SK-N-SH treated with all-trans-retinoic acid at 6 μM for 48 hours (cell line): ENCODE results near the gene C19orf67.

Experiments used
- ATAC-seq: fragments of 200-7000 bp; cut with Tn5 transposase; 3 replicates; pipeline ENCODE4 v1.9.1; 2020; ENCODE audit warnings: mild to moderate bottlenecking, moderate library complexity
- ARNTL ChIP-seq: fragments of 450-650 bp; formaldehyde crosslinking; IDR thresholded peaks from 2 replicates; pipeline ENCODE4 v1.5.0; 2020; ENCODE audit warnings: low read depth, mild to moderate bottlenecking, moderate library complexity, borderline replicate concordance
- BACH2 ChIP-seq: fragments of 250-450 bp; sonication (Bioruptor Pico); IDR thresholded peaks from 2 replicates; pipeline ENCODE4 v1.9.0; 2021; ENCODE audit warnings: mild to moderate bottlenecking, borderline replicate concordance
- GLIS3 ChIP-seq: fragments of 250-450 bp; sonication (Bioruptor Pico); IDR thresholded peaks from 2 replicates; pipeline ENCODE4 v1.5.0; 2020; ENCODE audit warnings: mild to moderate bottlenecking, moderate library complexity
- ISL1 ChIP-seq: fragments of 250-450 bp; sonication (Bioruptor Pico); IDR thresholded peaks from 2 replicates; pipeline ENCODE4 v2.1.2; 2022; ENCODE audit warnings: mild to moderate bottlenecking, moderate library complexity
- RARB ChIP-seq: fragments of 250-450 bp; sonication (Bioruptor Pico); IDR thresholded peaks from 2 replicates; pipeline ENCODE4 v1.8.0; 2021; ENCODE audit warnings: mild to moderate bottlenecking, moderate library complexity
- TCF4 ChIP-seq: fragments of 250-450 bp; sonication (Bioruptor Pico); IDR thresholded peaks from 2 replicates; pipeline ENCODE4 v1.8.0; 2021; ENCODE audit warnings: mild to moderate bottlenecking, moderate library complexity, borderline replicate concordance
- ZC3H10 ChIP-seq: fragments of 250-450 bp; sonication (Bioruptor Pico); IDR thresholded peaks from 2 replicates; pipeline ENCODE4 v1.5.1; 2021; ENCODE audit warnings: mild to moderate bottlenecking, moderate library complexity
- ZFP3 ChIP-seq: fragments of 250-450 bp; sonication (Bioruptor Pico); IDR thresholded peaks from 2 replicates; pipeline ENCODE4 v1.5.0; 2020; ENCODE audit warnings: mild to moderate bottlenecking, moderate library complexity
- ZNF565 ChIP-seq: fragments of 450-650 bp; formaldehyde crosslinking; conservative IDR thresholded peaks from 2 replicates; pipeline ENCODE4 v1.5.0; 2020; ENCODE audit warnings: low read depth, mild to moderate bottlenecking, moderate library complexity
- ZNF70 ChIP-seq: fragments of 450-650 bp; formaldehyde crosslinking; IDR thresholded peaks from 2 replicates; pipeline ENCODE4 v1.5.0; 2020; ENCODE audit warnings: mild to moderate bottlenecking, moderate library complexity
- ZNF8 ChIP-seq: fragments of 450-650 bp; formaldehyde crosslinking; IDR thresholded peaks from 2 replicates; pipeline ENCODE4 v1.5.0; 2020; ENCODE audit warnings: mild to moderate bottlenecking, moderate library complexity
- TF ChIP-seq, protein P1 (sequence below): fragments of 250-450 bp; sonication (Bioruptor Pico); IDR thresholded peaks from 2 replicates; pipeline ENCODE4 v1.8.0; 2021; ENCODE audit warnings: low read depth, mild to moderate bottlenecking, moderate library complexity, borderline replicate concordance
- TF ChIP-seq, protein P2 (sequence below): fragments of 250-450 bp; sonication (Bioruptor Pico); IDR thresholded peaks from 2 replicates; pipeline ENCODE4 v1.5.0; 2020; ENCODE audit warnings: mild to moderate bottlenecking, moderate library complexity
- TF ChIP-seq, protein P3 (sequence below): fragments of 250-450 bp; sonication (Bioruptor Pico); IDR thresholded peaks from 2 replicates; pipeline ENCODE4 v1.8.0; 2020; ENCODE audit warnings: mild to moderate bottlenecking, moderate library complexity, borderline replicate concordance
- TF ChIP-seq, protein P4 (sequence below): fragments of 250-450 bp; sonication (Bioruptor Pico); IDR thresholded peaks from 2 replicates; pipeline ENCODE4 v1.5.1; 2021; ENCODE audit warnings: mild to moderate bottlenecking, moderate library complexity

C19orf67 gene

DNA sequence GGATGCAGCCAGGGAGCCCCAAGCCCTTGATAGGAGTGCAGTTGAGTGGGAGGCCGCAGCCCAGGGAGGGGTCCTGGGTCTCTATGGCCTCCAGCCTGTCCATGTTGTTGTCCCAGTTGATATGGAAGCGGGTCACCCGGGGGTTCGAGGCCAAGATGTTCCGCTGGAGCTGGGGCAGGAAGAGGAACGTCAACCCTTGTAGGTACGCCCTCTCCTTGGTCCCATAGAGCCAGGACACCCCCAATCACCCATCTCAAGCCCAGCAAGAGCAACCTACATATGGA lies 34.9 kb upstream of the C19orf67 start:
- ATAC-seq: no peak
- TF ChIP-seq ISL1 (CRISPR knock-in tag): no peak
- no peak for TF ChIP-seq TCF4 (CRISPR knock-in tag)
- TF ChIP-seq, protein P1, sequence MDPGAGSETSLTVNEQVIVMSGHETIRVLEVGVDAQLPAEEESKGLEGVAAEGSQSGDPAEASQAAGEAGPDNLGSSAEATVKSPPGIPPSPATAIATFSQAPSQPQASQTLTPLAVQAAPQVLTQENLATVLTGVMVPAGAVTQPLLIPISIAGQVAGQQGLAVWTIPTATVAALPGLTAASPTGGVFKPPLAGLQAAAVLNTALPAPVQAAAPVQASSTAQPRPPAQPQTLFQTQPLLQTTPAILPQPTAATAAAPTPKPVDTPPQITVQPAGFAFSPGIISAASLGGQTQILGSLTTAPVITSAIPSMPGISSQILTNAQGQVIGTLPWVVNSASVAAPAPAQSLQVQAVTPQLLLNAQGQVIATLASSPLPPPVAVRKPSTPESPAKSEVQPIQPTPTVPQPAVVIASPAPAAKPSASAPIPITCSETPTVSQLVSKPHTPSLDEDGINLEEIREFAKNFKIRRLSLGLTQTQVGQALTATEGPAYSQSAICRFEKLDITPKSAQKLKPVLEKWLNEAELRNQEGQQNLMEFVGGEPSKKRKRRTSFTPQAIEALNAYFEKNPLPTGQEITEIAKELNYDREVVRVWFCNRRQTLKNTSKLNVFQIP: no peak
- no peak for TF ChIP-seq ZFP3 (CRISPR knock-in tag)
- TF ChIP-seq ARNTL (CRISPR knock-in tag): no peak
- TF ChIP-seq, protein P2, sequence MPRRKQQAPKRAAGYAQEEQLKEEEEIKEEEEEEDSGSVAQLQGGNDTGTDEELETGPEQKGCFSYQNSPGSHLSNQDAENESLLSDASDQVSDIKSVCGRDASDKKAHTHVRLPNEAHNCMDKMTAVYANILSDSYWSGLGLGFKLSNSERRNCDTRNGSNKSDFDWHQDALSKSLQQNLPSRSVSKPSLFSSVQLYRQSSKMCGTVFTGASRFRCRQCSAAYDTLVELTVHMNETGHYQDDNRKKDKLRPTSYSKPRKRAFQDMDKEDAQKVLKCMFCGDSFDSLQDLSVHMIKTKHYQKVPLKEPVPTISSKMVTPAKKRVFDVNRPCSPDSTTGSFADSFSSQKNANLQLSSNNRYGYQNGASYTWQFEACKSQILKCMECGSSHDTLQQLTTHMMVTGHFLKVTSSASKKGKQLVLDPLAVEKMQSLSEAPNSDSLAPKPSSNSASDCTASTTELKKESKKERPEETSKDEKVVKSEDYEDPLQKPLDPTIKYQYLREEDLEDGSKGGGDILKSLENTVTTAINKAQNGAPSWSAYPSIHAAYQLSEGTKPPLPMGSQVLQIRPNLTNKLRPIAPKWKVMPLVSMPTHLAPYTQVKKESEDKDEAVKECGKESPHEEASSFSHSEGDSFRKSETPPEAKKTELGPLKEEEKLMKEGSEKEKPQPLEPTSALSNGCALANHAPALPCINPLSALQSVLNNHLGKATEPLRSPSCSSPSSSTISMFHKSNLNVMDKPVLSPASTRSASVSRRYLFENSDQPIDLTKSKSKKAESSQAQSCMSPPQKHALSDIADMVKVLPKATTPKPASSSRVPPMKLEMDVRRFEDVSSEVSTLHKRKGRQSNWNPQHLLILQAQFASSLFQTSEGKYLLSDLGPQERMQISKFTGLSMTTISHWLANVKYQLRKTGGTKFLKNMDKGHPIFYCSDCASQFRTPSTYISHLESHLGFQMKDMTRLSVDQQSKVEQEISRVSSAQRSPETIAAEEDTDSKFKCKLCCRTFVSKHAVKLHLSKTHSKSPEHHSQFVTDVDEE: no peak
- no peak for TF ChIP-seq ZNF8
- TF ChIP-seq, protein P3, sequence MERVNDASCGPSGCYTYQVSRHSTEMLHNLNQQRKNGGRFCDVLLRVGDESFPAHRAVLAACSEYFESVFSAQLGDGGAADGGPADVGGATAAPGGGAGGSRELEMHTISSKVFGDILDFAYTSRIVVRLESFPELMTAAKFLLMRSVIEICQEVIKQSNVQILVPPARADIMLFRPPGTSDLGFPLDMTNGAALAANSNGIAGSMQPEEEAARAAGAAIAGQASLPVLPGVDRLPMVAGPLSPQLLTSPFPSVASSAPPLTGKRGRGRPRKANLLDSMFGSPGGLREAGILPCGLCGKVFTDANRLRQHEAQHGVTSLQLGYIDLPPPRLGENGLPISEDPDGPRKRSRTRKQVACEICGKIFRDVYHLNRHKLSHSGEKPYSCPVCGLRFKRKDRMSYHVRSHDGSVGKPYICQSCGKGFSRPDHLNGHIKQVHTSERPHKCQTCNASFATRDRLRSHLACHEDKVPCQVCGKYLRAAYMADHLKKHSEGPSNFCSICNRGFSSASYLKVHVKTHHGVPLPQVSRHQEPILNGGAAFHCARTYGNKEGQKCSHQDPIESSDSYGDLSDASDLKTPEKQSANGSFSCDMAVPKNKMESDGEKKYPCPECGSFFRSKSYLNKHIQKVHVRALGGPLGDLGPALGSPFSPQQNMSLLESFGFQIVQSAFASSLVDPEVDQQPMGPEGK: no peak
- TF ChIP-seq RARB (CRISPR knock-in tag): no peak
- TF ChIP-seq, protein P4, sequence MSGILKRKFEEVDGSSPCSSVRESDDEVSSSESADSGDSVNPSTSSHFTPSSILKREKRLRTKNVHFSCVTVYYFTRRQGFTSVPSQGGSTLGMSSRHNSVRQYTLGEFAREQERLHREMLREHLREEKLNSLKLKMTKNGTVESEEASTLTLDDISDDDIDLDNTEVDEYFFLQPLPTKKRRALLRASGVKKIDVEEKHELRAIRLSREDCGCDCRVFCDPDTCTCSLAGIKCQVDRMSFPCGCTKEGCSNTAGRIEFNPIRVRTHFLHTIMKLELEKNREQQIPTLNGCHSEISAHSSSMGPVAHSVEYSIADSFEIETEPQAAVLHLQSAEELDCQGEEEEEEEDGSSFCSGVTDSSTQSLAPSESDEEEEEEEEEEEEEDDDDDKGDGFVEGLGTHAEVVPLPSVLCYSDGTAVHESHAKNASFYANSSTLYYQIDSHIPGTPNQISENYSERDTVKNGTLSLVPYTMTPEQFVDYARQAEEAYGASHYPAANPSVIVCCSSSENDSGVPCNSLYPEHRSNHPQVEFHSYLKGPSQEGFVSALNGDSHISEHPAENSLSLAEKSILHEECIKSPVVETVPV (CRISPR knock-in tag): no peak
- no peak for TF ChIP-seq ZNF70 (CRISPR knock-in tag)

DNA sequence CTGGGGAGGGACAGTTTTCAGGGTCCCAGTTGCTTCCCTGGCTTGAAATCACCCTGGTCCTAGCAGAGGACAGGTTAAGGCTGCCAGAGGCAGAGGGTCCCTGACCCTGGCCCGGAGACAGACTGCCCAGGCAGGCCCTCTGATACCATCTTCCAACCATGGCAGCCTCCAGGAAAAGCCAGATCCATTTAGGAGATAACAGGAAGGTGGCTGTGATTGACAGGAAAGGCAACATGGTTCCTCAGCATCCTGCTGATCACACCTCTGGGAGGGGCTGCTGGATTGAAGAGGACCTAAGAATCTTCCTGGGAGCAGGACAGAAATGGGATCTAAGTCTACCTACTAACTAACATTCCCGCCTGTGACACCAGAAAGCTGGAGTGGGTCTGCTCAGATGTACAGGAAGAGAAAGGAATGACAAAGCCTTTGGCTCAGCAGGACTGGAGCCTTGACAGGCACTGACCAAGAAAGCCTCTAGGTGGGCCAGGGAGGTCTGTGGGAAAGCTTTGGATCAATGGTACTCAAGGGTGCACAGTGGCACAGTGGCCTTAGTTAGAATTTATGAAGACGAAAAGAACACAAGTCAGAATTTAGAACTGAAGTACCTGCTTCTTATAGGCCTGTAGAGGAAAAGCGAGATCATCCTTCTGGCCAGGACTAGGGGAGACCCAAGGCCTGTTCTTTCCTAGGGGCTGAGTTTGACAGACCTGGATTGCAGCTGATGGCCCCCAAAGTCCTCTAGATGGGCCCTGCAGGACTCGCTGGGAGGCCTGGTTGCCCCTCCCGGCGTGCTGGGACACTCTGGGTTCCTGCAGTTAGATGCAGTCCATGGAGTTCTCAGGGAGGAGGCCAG lies 34.3 kb upstream of the C19orf67 start:
- TF ChIP-seq, protein P3: no peak
- TF ChIP-seq TCF4 (CRISPR knock-in tag) (no peak), GLIS3 (CRISPR knock-in tag) (no peak), BACH2 (no peak), ZNF565 (CRISPR knock-in tag) (no peak), ZFP3 (CRISPR knock-in tag) (no peak), ISL1 (CRISPR knock-in tag) (no peak)
- TF ChIP-seq, protein P2: no peak
- ATAC-seq: no peak

DNA sequence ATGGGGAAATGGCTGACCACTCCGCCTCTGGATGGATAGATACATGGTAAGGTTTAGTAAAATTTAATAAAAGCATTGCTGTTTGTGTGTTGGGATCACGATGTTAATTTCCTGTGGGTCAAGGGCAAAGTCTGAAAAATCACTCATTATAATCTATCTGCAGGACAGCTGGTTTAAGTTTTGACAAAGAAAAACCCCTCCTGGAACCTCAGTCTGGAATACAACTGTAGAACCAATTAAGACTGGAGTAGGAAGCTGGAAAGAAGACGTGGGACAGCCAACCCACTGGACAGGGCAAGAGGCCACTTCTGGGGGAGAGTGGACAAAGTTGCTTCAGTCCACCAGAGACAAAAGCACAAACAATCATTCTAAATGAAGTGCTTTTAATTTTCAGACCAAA lies 33.6 kb upstream of the C19orf67 start:
- TF ChIP-seq ZC3H10 (CRISPR knock-in tag): no peak
- ATAC-seq: no peak
